ENCODE results near the gene DGCR2. TPM values are rescaled to one million over a fixed set of nuclear protein-coding genes. Genes with fewer than 3 reads are reported as not detected.
A peak's percentile ranks its signal among the peaks of the same experiment; 100 is the strongest.
"Not testable (repeated sequence)": the region's sequence is repeated elsewhere in the genome, so short reads cannot be mapped to it uniquely, and the experiment has no call there.

Gene DGCR2
- polyA plus RNA-seq (2013, experiment 1 of 2; ENCODE audit: insufficient read length) = 36.0 TPM
- 25.8 TPM for polyA plus RNA-seq (2013, experiment 2 of 2; ENCODE audit: insufficient read length)

DNA sequence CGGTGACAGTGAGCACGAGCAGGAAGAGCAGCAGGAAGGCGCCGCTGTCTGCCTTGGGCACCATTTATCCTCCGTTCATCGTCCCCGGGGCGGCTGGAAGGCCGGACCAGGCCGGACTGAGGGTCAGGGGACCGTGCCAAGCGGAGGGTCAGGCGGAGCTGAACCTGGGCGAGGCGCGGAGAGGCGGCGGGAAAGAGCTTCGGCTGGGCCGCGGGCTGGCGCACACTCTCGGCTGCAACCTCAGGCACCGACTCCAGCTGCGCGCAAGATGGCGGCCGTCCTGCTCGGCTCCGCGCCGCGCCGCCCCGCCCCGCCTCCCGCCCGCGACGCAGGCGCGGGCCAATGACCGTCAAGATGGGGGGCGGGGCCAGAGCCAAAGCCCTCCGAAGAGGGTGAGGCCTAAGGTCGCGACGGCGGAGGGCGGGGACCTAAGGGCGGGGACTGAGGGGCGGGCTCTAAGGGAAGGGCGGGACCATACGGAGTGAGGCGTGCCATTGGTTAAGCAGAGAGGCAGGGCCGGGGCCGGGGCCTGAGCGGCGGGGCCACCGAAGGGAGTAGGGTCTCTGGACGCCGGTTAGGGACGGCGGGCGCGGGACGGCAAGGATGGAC lies at the start of gene DGCR2:
Gene DGCR2, minus strand, starts transcription at position 270 of the 609 bp plus-strand sequence. Its CDS starts 206 bp downstream, at position 64.
- peak; percentile 96 for DNase-seq

DNA sequence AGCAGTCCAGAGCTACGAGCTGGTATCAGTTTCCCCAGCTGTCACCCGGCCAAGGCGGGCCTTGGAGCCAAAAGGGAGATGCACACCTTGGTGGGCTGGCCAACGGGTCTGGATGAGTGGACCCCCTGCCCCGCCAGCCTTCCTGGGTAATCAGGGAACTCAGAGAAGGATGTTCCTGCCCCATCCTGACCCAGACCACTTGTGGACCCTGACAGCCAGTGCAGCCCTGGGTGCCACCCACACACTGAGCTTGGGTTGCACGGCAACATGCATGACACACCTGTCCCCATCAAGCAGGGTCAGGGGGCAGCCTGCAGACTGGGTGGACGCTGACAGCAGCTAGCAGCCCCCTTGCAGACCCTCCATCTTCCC lies 47.7 kb upstream of the DGCR2 start:
- DNase-seq = no peak

- DNase-seq = no peak
Measured at GRCh38 chr22:19169002-19169946, 47.1 kb upstream of the DGCR2 start.

GRCh38 chr22:19168088-19168890 lies 46.1 kb upstream of the DGCR2 start:
- no peak for DNase-seq

- DNase-seq = no peak
Measured at GRCh38 chr22:19167106-19167869, 45.1 kb upstream of the DGCR2 start.

DNA sequence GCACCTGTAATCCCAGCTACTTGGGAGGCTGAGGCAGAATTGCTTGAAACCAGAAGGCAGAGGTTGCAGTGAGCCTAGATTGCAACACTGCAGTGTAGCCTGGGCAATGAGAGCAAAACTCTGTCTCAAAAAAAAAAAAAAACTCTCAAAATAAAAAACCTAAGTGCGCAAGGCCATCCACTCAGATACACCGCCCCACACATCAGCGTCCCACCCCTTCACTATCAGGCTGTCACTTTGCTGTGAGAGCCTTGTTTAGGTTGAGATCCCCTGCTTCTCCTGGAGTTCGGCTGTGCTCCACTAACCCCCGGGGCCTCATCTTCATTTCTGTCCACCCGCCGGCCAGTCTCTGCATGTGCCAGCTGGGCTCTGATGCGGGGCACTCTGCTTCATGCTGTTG lies 44.2 kb upstream of the DGCR2 start:
- DNase-seq = no peak

DNA sequence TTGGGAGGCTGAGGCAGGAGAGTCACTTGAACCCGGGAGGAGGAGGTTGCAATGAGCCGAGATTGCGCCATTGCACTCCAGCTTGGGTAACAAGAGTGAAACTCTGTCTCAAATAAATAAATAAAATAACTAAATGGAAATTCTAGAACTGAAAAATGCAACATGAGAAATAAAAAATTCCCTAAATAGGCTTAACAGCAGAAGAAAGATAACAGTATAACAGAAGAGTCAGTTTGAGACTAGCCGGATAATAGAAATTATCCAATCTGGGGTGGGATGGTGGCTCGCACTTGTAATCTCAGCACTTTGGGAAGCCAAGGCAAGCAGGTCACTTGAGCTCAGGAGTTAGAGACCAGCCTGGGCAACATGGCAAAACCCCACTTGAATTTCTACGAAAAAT lies 42.2 kb upstream of the DGCR2 start:
- no peak for DNase-seq

DNA sequence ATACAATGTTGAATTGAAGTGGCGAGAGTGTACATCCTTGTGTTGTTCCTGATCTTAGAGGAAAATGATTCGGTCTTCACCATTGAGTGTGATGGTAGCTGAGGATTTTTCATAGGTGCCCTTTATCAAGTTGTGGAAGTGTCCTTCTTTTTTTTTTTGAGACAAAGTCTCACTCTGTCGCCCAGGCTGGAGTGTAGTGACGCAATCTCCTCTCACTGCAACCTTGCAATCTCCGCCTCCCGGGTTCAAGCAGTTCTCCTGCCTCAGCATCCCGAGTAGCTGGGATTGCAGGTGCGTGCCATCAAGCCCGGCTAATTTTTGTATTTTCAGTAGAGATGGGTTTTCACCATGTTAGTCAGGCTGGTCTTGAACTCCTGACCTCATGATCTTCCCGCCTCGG lies 36.4 kb upstream of the DGCR2 start:
- not testable (repeated sequence) for DNase-seq

DNA sequence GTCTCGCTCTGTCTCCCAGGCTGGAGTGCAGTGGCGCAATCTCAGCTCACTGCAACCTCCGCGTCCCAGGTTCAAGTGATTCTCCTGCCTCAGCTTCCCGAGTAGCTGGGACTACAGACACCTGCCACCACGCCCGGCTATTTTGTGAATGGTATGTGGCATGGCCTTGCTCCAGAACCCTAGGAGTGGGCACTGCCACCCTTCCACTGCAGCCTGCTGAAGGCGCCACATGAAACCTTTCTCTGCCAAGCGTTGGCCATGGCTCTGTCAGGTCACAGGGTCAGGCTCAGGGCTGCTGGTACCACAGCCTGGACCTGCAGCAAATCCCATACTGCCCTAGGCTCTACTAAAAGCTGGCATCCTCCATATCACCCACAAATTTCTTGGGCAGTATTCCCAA lies 33.9 kb upstream of the DGCR2 start:
- not testable (repeated sequence) for DNase-seq

- no peak for DNase-seq
Measured at GRCh38 chr22:19152942-19153883, 31.0 kb upstream of the DGCR2 start.

GRCh38 chr22:19151329-19152191 lies 29.3 kb upstream of the DGCR2 start:
- DNase-seq = no peak

DNA sequence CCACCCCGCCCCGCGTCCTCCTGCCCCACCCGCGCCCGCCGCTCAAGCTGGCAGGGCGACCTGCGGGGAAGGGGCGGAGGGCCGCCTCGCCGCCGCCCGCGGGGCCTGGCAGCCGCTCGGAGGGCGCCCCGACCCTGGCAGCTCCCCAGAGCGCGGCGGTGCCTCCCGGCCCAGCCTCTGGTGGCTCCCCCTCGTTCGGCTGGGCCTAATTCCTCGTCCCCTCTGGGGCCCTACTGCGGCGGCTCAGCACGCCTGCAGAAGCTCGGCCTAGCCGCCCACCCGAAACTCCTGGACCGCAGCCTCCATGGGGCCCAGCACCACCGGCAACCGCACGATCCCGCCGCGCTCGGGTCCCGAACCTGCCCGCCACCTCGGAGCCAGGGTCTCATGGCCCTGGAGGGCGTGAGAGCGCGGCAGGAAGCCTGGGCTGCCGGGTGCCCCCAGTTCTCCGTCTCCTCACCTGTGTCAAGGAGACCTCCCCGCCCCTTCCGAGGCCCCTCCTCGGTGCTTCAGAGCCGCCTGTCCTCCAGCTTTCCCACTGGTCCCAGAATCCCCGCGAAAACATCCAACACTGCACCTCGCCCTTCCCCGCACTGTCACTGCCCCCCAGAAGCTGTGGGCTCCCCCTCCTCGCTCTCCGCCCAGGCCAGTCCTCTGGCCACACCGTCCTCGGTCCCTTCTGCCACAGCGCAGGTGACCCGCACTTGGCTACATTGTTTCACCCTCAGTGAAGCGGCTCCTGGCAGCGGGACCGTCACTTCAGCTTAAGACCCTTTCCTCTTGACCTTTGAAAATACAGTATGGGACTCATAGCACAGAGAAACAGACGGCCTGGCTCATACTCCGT lies 28.5 kb upstream of the DGCR2 start:
- no peak for DNase-seq

DNA sequence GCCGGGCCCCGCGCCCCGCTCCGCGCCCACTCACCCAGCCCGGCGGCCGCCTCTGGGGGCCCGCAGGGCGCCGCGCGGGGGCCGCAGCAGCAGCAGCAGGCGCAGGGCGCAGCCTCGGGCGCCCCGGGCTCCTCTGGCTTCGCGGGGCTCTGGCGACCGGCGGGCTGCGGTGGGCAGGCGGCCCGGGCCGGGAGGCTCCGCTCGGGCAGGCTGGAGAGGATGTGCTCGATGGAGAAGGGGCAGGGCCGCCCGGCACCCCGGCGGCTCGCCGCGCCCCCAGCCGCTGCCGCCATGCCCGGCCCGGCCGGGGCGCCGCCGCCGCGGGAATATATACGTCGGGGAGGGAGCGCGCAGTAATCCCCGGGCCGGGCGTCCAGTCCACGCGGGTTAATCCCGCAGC lies 27.8 kb upstream of the DGCR2 start, which contains the start of gene GSC2:
Gene GSC2, minus strand, starts transcription at position 302 of the 400 bp plus-strand sequence. Its CDS starts 9 bp downstream, at position 293.
- DNase-seq = no peak

DNA sequence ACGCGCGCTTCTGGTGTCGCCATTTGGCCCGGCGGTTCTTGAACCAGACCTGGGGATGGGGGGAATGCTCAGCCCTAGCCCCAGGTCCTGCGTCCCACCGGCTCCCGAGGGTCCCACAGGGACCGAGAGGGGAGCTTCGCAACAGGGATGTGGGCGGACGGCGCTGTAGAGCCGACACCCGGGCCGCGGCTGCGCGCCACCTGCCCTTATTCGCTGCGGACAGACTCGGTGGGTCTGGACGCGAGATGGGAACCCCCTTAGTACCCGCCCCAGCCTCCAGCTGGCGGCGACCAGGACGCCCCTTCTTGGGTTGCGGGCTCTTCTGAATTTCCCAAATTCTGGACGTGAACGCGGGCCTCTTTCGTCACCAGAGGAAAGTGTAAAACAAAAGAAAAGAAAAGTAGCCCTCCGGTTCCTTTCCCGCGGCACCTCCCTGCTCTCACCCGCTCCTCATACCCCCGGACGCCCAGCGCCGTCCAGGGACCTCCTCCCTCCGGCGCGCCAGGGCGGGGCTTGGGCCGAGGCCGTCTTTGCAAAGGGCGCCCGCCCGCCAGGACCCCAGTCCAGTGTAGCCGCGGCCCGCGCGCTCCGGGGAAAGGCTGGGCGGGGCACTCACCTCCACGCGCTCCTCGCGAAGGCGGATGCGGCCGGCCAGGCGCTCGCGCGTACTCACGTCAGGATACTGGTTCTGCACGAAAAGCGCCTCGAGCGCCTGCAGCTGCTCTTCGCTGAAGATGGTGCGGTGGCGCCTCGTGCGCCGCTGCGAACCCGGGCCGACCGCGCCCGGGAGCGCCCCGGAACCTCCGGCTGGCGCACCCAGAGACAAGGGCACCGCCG lies 27.1 kb upstream of the DGCR2 start:
- DNase-seq = no peak

GRCh38 chr22:19148417-19149046 lies 26.3 kb upstream of the DGCR2 start:
- DNase-seq = no peak

DNA sequence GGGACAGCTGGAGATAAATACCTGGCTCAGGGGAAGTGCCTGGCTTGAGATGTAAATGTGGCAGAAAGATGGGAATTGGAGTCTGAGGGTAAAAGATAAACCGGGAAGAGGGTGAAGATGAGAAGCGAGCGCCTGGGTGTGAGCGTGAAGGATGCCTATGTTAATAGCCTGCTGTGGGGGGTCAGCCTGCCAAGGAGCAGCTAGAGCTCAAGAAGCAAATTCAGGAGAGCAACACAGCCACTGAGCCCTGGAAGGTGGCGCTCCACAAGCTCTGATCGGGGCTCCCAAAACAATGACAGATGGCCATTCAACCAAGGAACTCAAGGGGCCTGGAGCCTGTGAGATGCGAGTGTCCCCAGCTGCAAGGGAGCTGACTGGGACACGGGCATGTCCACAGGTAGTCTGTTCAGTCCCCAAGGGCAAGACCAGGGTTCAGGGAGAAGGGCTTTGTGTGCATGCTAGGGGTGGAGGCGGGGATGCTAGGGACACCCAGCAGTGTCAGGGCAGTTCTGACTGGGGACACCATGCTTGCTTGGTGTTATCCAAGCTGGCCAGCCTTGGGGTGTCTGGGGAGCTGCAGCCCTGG lies 25.1 kb upstream of the DGCR2 start:
- DNase-seq = no peak

Measured in fibroblast of skin of back (primary cell).